Transverse colon (tissue), 4 donors: Measurements from ENCODE around the gene CCND1. TPM values are rescaled to one million over a fixed set of nuclear protein-coding genes. Genes with fewer than 3 reads are reported as not detected.
A peak's percentile ranks its signal among the peaks of the same experiment; 100 is the strongest.

ENCODE experiments used
- DNase-seq: peaks from one replicate; pipeline ENCODE4 v3.0.0-alpha.2; 2019
- H3K27ac ChIP-seq, 4 donors: fragments of 200-600 bp; sonication (generic); 2 replicates each; pipeline ENCODE4 v1.5.1; 2016 to 2018; ENCODE audit warnings: inconsistent platforms in 4 of 4
- H3K27me3 ChIP-seq: fragments of 200-600 bp; sonication (generic); 2 replicates; pipeline ENCODE4 v1.5.1; 2017; ENCODE audit warnings: inconsistent platforms
- H3K36me3 ChIP-seq, 4 donors: fragments of 200-600 bp; sonication (generic); 2 replicates each; pipeline ENCODE4 v1.5.1; 2017 to 2019; ENCODE audit warnings: inconsistent platforms in 4 of 4
- H3K4me1 ChIP-seq, 4 donors: fragments of 200-600 bp; sonication (generic); 2 replicates each; pipeline ENCODE4 v1.5.1; 2017 to 2020; ENCODE audit warnings: inconsistent platforms in 4 of 4
- H3K4me3 ChIP-seq, 4 donors: fragments of 200-600 bp; sonication (generic); 1 replicate in 1 of 4; 2 replicates in 3 of 4; pipeline versions ENCODE4 v1.5.1 to v1.6.1; 2017 to 2019; ENCODE audit warnings: inconsistent platforms in 4 of 4
- H3K9me3 ChIP-seq, 2 donors: fragments of 200-600 bp; sonication (generic); 2 replicates each; pipeline ENCODE4 v1.5.1; 2017 to 2019; ENCODE audit warnings: inconsistent platforms in 2 of 2
- EP300 ChIP-seq: sonication (generic); formaldehyde crosslinking; IDR thresholded peaks from one replicate; pipeline ENCODE4 v1.6.1; 2017; ENCODE audit warnings: antibody characterized with exemption, low read depth
- POLR2A ChIP-seq: fragments of 450-650 bp; IDR thresholded peaks from one replicate; pipeline ENCODE4 v1.6.1; 2016; ENCODE audit warnings: antibody characterized with exemption, mild to moderate bottlenecking, moderate library complexity
- POLR2AphosphoS5 ChIP-seq, 3 donors: sonication (generic); formaldehyde crosslinking; IDR thresholded peaks; one replicate each; pipeline ENCODE4 v1.6.1; 2016; ENCODE audit warnings: antibody characterized with exemption in 3 of 3
- WGBS, 2 donors: methylation state at CpG; one replicate each; pipeline ENCODE4 v1.1.5; 2018; ENCODE audit warnings: low coverage in 1 of 2; 5-methylcytosine and 5-hydroxymethylcytosine counted together
- in situ Hi-C, 4 donors: fragments of 200-750 bp; cut with MboI; loops; one replicate each; pipeline versions ENCODE4 v1.15.0 to v1.15.1; 2017; ENCODE audit warnings: low sequenced_read_pairs in 3 of 4, low pct_ligation_motif_present in 1 of 4, low pct_unique_long_range_greater_than_20kb in 1 of 4
- intact Hi-C: fragments of 100-400 bp; cut with DNase I; formaldehyde crosslinking; loops from one replicate; pipeline ENCODE4 v1.15.1; 2023; ENCODE audit warnings: low total_unique reads
- total RNA-seq, 4 donors: library from RNA; depleted of rRNA; stranded (reverse); fragments of >200 nt; gene quantifications; one replicate each; pipeline ENCODE4 v1.1.0, GENCODE V29; 2016
- TF ChIP-seq, protein P1 (sequence below), 5 experiments: fragments of 200-600 bp in 3 of 5; fragments of 450-650 bp in 2 of 5; sonication (generic) in 3 of 5; IDR thresholded peaks; 1 replicate in 2 of 5; 2 replicates in 3 of 5; pipeline ENCODE4 v1.5.1; 2016 to 2017; ENCODE audit warnings: antibody characterized with exemption in 5 of 5, inconsistent platforms in 3 of 5, mild to moderate bottlenecking in 2 of 5, moderate library complexity in 1 of 5

CCND1 gene
- total RNA-seq, 4 donors from 2014 or later, result 26.4 to 78.0 (median 45.0) TPM

DNA sequence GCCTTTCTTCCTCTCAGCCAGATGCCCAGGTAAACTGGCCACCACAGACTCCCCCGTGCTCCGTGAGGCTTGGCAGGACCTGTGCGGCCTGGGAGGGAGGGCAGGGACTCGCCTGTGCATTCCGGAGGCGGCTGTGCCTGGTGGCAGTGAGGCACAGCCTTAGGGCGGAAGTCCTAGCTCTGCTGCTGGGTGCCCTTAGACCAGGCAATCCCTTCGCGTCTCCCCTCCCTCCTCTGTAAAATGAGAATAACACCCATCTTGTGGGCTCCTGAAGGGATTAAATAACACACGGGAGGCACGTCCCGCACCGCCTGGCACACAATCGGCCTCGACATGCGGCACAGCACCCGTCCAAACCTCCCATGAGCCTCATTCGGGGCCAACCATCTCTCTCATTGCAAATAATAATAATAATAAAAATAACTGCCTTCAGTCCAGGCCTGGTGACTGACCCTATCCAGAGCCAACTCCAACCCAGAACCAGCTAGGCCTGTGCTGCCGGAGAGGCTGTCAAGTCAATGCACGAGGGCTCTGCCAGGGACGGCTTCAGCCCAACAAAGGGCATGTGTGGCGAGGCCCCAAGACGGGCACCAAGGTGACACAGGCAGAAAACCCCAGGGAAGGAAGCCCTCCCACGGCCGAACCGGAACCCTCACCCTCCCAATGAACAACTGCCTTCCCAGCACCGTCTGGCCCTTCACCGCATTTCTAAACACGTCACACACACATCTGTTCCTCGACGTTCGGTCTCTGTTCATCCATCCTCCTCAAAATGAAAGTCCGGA lies 26.0 kb downstream of the CCND1 start:
- H3K36me3 ChIP-seq, result peaks cover 0 to 8% (median 1%) of the 10 kb centered on the region in 4 donors
- no peak overlapping the region for H3K27ac ChIP-seq
- H3K4me1 ChIP-seq, result peaks cover 0 to 8% (median 0%) of the 10 kb centered on the region in 4 donors
- no peaks in the 10 kb centered on the region for H3K9me3 ChIP-seq
- no peak for DNase-seq
- in situ Hi-C loops (loop anchor here in 3 of 4 donors (10.0 to 25.0 kb wide), 2 partner anchors 555 to 562 kb away; no protein-coding TSS in a partner anchor), intact Hi-C loops (no loop called here)
- 88 to 93% methylated on average over 11 to 33 of the region's 33 CpGs for WGBS, 2 donors
- TF ChIP-seq POLR2A, result no peak
- no peaks in the 10 kb centered on the region for H3K27me3 ChIP-seq
- no peak overlapping the region for H3K4me3 ChIP-seq

DNA sequence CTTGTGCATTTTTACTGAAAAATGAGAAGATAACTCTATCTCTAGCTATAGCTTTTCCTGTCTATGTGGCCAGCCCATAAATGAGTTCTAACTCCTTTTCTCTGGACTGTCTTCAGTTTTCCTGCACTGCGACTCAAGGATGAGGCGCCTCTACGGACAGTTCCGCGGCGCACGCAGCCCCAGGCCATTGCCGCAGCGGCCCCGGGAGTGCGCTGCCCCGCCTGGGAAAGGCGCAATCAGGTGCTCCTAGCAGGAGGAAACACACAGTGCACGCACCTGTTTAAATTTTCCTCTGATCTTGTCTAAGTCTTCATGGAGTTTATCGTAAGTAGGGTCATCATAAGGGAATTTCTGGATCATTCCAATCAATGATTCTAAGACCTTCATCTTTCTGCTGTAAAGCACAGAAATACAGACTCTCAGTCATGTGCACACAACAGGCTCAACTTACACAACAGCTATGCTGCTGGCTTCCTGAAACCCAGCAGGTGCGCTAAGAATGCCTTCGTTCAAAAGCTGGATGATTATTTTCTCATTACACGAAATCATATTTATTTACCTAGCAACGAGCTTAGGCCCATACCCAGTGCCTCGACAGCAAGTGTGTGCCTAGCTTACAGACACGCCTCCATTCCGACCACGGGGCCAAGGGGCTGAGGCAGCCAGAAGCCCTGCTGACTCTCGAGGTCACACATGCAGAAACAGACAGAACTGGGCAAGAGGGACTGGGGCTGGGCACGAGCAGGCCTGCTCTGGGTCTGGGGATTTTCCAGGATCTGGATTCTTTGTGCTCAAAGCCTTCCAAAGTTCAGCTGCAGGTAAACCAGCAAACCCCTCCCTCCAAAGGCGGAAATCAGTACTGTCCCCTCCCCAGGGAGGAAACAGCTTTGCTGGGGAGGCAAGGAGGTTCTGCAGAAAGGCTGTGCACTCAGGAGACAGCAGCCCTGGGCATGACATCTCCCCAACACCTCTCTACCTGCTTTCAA lies 27.0 kb downstream of the CCND1 start:
- 83 to 90% methylated on average over 20 to 26 of the region's 26 CpGs for WGBS, 2 donors
- peaks cover 0 to 8% (median 0%) of the 10 kb centered on the region in 4 donors for H3K4me1 ChIP-seq
- H3K27ac ChIP-seq, result no peak overlapping the region
- no peak for DNase-seq
- H3K27me3 ChIP-seq, result no peaks in the 10 kb centered on the region
- in situ Hi-C loops (loop anchor here in 3 of 4 donors (10.0 to 25.0 kb wide), 2 partner anchors 556 to 563 kb away; no protein-coding TSS in a partner anchor), intact Hi-C loops (no loop called here)
- H3K4me3 ChIP-seq, result no peak overlapping the region
- H3K9me3 ChIP-seq, result no peaks in the 10 kb centered on the region
- TF ChIP-seq, protein P1, sequence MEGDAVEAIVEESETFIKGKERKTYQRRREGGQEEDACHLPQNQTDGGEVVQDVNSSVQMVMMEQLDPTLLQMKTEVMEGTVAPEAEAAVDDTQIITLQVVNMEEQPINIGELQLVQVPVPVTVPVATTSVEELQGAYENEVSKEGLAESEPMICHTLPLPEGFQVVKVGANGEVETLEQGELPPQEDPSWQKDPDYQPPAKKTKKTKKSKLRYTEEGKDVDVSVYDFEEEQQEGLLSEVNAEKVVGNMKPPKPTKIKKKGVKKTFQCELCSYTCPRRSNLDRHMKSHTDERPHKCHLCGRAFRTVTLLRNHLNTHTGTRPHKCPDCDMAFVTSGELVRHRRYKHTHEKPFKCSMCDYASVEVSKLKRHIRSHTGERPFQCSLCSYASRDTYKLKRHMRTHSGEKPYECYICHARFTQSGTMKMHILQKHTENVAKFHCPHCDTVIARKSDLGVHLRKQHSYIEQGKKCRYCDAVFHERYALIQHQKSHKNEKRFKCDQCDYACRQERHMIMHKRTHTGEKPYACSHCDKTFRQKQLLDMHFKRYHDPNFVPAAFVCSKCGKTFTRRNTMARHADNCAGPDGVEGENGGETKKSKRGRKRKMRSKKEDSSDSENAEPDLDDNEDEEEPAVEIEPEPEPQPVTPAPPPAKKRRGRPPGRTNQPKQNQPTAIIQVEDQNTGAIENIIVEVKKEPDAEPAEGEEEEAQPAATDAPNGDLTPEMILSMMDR (IDR thresholded peaks at IDR 0.05), result no peak
- TF ChIP-seq POLR2AphosphoS5 (IDR thresholded peaks at IDR 0.05) (no peak), EP300 (no peak), POLR2A (no peak)
- peaks cover 0 to 10% (median 2%) of the 10 kb centered on the region in 4 donors for H3K36me3 ChIP-seq

GRCh38 chr11:69669486-69669885 lies 28.5 kb downstream of the CCND1 start:
- no peak overlapping the region for H3K4me3 ChIP-seq
- H3K4me1 ChIP-seq, result peaks cover 9 to 23% (median 10%) of the 10 kb centered on the region in 4 donors
- in situ Hi-C loops, result loop anchor here in 3 of 4 donors (10.0 to 25.0 kb wide), 2 partner anchors 557 to 565 kb away; no protein-coding TSS in a partner anchor
- peaks cover 0 to 10% (median 2%) of the 10 kb centered on the region in 4 donors for H3K36me3 ChIP-seq
- 91% methylated on average over 19 of the region's 19 CpGs; no CpG with 5 or more reads in 1 of the 2 donors for WGBS, 2 donors
- intact Hi-C loops, result no loop called here
- TF ChIP-seq, protein P1 (IDR thresholded peaks at IDR 0.05), result no peak
- TF ChIP-seq EP300 (no peak), POLR2A (no peak), POLR2AphosphoS5 (IDR thresholded peaks at IDR 0.05) (no peak)
- no peak for DNase-seq
- no peak overlapping the region for H3K27ac ChIP-seq
- H3K9me3 ChIP-seq, result no peaks in the 10 kb centered on the region
- no peaks in the 10 kb centered on the region for H3K27me3 ChIP-seq

- TF ChIP-seq EP300 (no peak), POLR2A (no peak), POLR2AphosphoS5 (IDR thresholded peaks at IDR 0.05) (peak in 2 of 3 donors; percentile 24 to 29)
- TF ChIP-seq, protein P1 (IDR thresholded peaks at IDR 0.05), result peak; percentile 87 to 96 (median 92)
- Histone ChIP-seq H3K36me3 (peaks cover 0 to 10% (median 2%) of the 10 kb centered on the region in 4 donors), H3K9me3 (no peaks in the 10 kb centered on the region), H3K27me3 (no peaks in the 10 kb centered on the region), H3K4me3 (no peak overlapping the region), H3K27ac (peak overlapping the region in 1 of 4 donors; percentile 39), H3K4me1 (peaks cover 9 to 24% (median 13%) of the 10 kb centered on the region in 4 donors)
- intact Hi-C loops, result no loop called here
- WGBS, 2 donors, result 34 to 78% methylated on average over 6 to 18 of the region's 18 CpGs
- in situ Hi-C loops, result loop anchor here in 1 of 4 donors (25.0 kb wide), 1 partner anchor 558 kb away; no protein-coding TSS in a partner anchor
- DNase-seq, result peak; percentile 79
Measured at GRCh38 chr11:69670158-69670845, 29.3 kb downstream of the CCND1 start.
